Skin epidermis (tissue), 12 donors: ENCODE measurements around the gene SOWAHA.
"Not testable (repeated sequence)": the region's sequence is repeated elsewhere in the genome, so short reads cannot be mapped to it uniquely, and the experiment has no call there.

ENCODE experiments used
- H3K27ac ChIP-seq, 21 experiments: fragments of 200-600 bp; sonication (generic) in 11 of 21; one replicate each; pipeline ENCODE4 v1.5.0; 2020; ENCODE audit warnings: mild to moderate bottlenecking in 3 of 21, inconsistent platforms in 2 of 21, moderate library complexity in 2 of 21
- H3K4me3 ChIP-seq, 7 experiments: fragments of 200-600 bp; sonication (generic) in 2 of 7; one replicate each; pipeline ENCODE4 v1.5.0; 2020; ENCODE audit warnings: inconsistent platforms in 2 of 7, mild to moderate bottlenecking in 2 of 7, moderate library complexity in 1 of 7

Gene SOWAHA

GRCh38 chr5:132776938-132777208 lies 36.2 kb upstream of the SOWAHA start:
- peak overlapping the region; percentile 57 to 92 (median 86) for H3K27ac ChIP-seq
- peak overlapping the region; percentile 47 to 93 (median 81) for H3K4me3 ChIP-seq

- Histone ChIP-seq H3K27ac (peak within 1 kb of the TSS; percentile 57 to 92 (median 86)), H3K4me3 (peak within 1 kb of the TSS; percentile 47 to 93 (median 81))
Measured at GRCh38 chr5:132777209-132778069, 35.7 kb upstream of the SOWAHA start, which contains the start of gene SEPTIN8. Gene SEPTIN8, minus strand, starts transcription at chr5:132777239. Its CDS starts 102 bp downstream, at chr5:132777137.

GRCh38 chr5:132778129-132778528 lies 35.0 kb upstream of the SOWAHA start:
- peak overlapping the region in 6 of 7 experiments; percentile 47 to 85 (median 74) for H3K4me3 ChIP-seq
- H3K27ac ChIP-seq, result peak overlapping the region in 9 of 21 experiments; percentile 41 to 91 (median 87)

- Histone ChIP-seq H3K27ac (no peak overlapping the region), H3K4me3 (no peak overlapping the region)
Measured at GRCh38 chr5:132778856-132779255, 34.2 kb upstream of the SOWAHA start.

- Histone ChIP-seq H3K27ac (no peak overlapping the region), H3K4me3 (no peak overlapping the region)
Measured at GRCh38 chr5:132779961-132780360, 33.1 kb upstream of the SOWAHA start.

- Histone ChIP-seq H3K4me3 (no peak overlapping the region), H3K27ac (no peak overlapping the region)
Measured at GRCh38 chr5:132780577-132780976, 32.5 kb upstream of the SOWAHA start.

- Histone ChIP-seq H3K27ac (no peak overlapping the region), H3K4me3 (no peak overlapping the region)
Measured at GRCh38 chr5:132781029-132781428, 32.1 kb upstream of the SOWAHA start.

- peak overlapping the region in 2 of 21 experiments; percentile 16 to 20 for H3K27ac ChIP-seq
- H3K4me3 ChIP-seq, result no peak overlapping the region
Measured at GRCh38 chr5:132782101-132782500, 31.0 kb upstream of the SOWAHA start.

- Histone ChIP-seq H3K27ac (no peak overlapping the region), H3K4me3 (no peak overlapping the region)
Measured at GRCh38 chr5:132785365-132785764, 27.7 kb upstream of the SOWAHA start.

- Histone ChIP-seq H3K4me3 (no peak overlapping the region), H3K27ac (no peak overlapping the region)
Measured at GRCh38 chr5:132785864-132786263, 27.2 kb upstream of the SOWAHA start.

GRCh38 chr5:132787076-132787475 lies 26.0 kb upstream of the SOWAHA start:
- Histone ChIP-seq H3K27ac (no peak overlapping the region), H3K4me3 (no peak overlapping the region)

GRCh38 chr5:132788508-132788907 lies 24.6 kb upstream of the SOWAHA start:
- Histone ChIP-seq H3K27ac (no peak overlapping the region), H3K4me3 (no peak overlapping the region)

GRCh38 chr5:132788990-132789886 lies 23.9 kb upstream of the SOWAHA start:
- Histone ChIP-seq H3K4me3 (no peak overlapping the region), H3K27ac (no peak overlapping the region)

GRCh38 chr5:132790201-132790865 lies 22.8 kb upstream of the SOWAHA start:
- Histone ChIP-seq H3K27ac (no peak overlapping the region), H3K4me3 (no peak overlapping the region)

GRCh38 chr5:132791026-132791425 lies 22.1 kb upstream of the SOWAHA start:
- no peak overlapping the region for H3K27ac ChIP-seq

GRCh38 chr5:132797651-132798050 lies 15.5 kb upstream of the SOWAHA start:
- H3K4me3 ChIP-seq, result no peak overlapping the region
- no peak overlapping the region for H3K27ac ChIP-seq

More at GRCh38 chr5:132791026-132791425, 22.1 kb upstream of the SOWAHA start:
- no peak overlapping the region for H3K4me3 ChIP-seq

GRCh38 chr5:132799392-132799791 lies 13.7 kb upstream of the SOWAHA start:
- Histone ChIP-seq H3K27ac (no peak overlapping the region), H3K4me3 (no peak overlapping the region)

GRCh38 chr5:132800545-132800944 lies 12.6 kb upstream of the SOWAHA start:
- Histone ChIP-seq H3K4me3 (no peak overlapping the region), H3K27ac (no peak overlapping the region)

- H3K4me3 ChIP-seq, result no peak overlapping the region
- no peak overlapping the region for H3K27ac ChIP-seq
Measured at GRCh38 chr5:132802044-132802684, 10.9 kb upstream of the SOWAHA start.

- H3K4me3 ChIP-seq, H3K27ac ChIP-seq: not testable (repeated sequence)
Measured at GRCh38 chr5:132802685-132803066, 10.4 kb upstream of the SOWAHA start.
